GM19023 (cell line): ENCODE data around the gene DOCK2.
"Not testable (repeated sequence)": the region's sequence is repeated elsewhere in the genome, so short reads cannot be mapped to it uniquely, and the experiment has no call there.

Experiments
- ATAC-seq: cut with Tn5 transposase; IDR thresholded peaks from one replicate; pipeline ENCODE4 v1.9.1; 2021; ENCODE audit warnings: mild to moderate bottlenecking, moderate library complexity; ENCODE audit not compliant: unreplicated experiment

Gene DOCK2

DNA sequence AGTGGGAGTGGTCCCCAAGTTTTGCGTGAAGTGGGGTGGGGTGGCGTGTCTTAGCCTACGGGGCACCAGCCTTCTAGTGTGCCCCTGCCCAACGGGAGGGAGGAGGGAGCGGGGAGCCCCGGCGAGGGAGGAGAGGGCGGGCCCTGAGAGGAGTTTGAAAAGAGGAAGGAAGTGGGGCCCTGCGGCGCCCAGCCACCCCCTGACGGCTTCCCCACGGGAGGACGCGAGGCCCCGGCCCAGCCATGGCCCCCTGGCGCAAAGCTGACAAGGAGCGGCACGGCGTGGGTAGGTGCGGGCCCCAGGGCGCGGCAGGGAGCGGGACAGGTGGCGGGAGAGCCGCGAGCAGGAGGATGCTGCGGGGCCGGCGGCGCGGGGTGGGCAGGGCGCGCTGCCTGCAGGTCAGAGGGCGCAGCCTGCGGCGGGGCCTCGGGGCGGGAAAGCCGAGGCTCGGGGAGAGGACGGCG is at the start of gene DOCK2:
TSS of gene DOCK2 (plus strand) at position 191 of the 464 bp plus-strand sequence. CDS start at position 243, 52 bp downstream.
- ATAC-seq = peak; percentile 89

DNA sequence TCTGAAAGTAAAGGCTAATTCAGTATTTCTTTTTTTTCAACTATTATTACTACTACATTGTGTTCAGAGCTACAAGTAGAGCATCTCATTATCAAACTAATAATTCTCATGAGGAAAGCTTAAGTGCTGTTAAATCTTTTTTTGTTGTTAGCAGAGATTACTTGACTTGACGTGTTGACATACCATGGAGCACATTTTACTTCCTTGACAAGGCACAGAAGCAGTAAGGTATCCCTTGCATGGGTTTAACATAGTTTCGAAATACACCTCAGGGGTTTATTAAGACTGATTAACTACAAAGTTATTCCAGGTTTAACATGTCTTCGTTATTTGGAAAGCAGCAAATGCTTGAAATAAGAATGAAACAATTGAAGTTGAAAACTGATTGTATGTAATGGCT is 46.5 kb upstream of the DOCK2 start:
- ATAC-seq = no peak

DNA sequence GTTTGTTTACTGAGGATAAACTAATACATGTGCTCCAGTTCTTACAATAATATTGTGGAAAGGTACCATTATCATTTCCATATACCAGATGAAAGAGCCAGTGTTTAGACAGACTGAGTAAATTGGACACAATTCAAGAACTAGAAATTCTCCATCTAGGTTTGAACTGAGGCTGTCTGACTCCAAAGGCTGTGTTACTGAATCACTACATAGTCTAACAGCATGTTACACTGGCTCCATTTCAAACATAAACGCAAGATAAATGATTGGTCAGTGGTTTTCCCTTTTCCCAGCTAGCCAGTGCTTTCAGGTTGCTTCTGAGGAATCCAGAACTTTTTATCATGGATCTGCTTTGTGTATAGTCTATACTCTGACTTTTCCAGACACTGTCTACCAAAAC is 45.4 kb upstream of the DOCK2 start:
- ATAC-seq = no peak

DNA sequence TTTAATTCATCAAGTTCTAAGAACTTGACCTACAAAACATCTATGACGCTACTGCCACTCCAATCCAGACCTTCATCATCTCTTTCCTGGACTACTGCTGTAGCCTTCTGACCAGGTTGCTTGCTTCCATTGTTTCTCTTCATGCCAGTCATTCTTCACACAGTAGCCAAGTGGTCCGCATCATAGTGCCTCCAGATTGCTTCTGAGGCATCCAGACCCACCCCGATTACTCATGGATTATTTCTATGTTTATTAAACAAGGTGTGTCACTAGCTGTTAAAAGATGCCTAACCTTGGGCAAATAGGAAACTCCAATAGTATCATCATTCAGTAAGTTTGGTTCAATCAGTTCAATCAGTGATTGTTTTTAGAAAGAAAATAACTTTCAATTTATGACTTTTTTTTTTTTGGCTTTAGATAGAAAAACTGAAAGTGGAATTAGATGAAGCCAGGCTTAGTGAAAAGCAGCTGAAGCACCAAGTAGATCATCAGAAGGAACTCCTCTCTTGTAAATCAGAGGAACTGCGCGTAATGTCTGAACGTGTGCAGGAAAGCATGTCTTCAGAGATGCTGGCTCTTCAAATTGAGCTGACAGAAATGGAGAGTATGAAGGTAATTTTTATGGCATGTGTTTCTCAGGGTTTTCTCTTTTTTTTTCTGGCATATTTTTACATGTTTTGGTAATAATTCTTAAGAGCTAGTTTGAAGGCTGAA is 44.0 kb upstream of the DOCK2 start:
- no peak for ATAC-seq

DNA sequence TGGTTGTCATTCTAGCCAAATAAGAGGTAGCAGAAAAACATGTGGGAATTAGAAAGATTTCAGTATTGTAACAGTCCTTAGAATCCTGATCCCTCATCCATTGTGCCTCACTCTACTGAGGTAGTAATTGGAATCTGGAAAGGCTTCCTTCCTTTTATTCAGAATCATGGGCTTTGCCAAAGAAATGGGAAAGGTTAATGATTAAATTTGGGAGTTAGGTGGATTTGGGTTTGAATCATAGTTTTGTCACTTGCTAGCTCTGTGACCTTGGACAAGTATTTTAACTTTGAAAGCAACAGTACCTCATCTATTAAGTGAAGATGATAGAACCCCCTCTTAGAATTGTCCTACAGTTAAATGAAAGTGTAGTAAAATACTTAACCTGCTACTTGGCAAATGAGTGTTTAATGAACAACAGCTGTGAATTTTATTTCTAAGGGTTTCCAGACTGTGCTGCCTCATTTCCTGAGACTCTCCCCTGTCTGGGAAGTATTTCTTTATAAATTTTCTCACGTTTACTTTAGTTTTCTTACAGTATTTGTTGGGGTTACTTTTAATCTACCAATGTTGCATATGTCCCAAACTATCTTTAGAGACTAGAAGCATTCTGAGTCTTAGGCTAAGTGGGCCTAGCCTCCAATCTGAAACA is 41.8 kb upstream of the DOCK2 start:
- no peak for ATAC-seq

DNA sequence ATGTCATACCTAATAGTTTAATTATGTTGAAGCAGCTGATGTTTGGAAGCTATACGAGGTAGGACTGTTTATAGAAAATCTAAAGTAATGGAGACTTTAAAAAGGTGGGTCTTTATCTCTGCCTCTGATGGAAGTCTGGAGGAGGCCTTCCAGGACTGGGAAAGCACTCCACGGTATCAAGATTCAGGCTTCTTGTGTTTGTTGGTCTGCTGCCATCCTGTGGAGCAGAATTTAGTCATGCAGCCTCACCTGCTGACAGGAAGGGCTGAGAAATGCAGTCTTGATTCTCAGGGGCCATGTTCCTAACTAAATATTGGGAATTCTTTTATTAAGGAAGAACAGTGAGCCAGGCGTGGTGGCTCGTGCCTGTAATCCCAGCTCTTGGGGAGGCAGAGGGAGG is 37.6 kb upstream of the DOCK2 start:
- no peak for ATAC-seq

DNA sequence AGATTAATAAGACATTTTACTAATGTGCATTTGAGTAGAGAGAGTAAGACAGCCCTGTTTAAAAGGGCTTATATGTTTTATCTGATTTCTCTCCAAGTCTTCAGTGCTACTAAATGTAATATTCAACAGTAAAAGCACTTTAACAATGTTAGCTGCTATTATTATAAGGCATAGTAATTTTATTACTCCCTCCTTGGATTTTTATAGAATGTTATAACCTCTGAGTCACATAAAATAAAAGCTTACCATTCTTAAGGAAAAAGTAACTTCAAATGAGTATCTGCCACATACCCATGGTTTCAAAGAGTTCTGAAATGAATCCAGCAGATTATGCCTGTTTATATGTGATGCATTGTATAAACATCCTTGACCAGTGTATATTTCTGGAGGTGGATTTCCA is 34.5 kb upstream of the DOCK2 start:
- no peak for ATAC-seq

DNA sequence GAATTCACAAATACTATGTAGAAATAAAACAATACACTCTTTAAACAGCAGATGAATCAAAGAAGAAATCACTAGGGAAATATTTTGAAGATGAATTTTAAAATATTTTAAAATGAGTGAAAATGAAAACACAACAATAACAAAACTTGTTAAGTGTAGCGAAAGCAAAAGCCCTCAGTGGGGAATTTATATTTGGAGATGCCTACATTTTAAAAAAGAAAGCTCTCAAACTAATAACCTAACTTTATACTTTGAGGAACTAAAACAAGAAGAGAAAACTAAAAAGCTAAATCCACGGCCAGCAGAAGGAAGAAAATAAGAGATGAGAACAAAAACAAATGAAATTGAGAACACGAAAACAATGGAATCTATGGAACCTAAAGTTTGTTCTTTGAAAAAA is 30.8 kb upstream of the DOCK2 start:
- no peak for ATAC-seq

DNA sequence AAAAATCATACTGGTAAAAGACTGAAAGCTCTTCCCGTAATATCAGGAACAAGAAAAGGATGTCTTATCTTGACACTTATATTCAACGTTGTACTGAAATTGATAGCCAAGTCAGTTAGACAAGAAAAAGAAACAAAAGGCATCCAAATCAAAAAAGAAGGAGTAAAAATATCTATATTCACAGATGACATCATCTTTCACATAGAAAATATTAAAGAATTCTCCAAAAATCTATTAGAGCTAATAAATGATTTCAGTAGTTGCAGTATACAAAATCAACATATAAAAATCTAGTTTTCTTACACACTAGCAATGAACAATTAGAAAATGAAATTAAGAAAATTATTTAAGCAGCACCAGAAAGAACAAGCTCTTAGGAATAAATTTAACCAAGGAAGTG is 29.2 kb upstream of the DOCK2 start:
- ATAC-seq = no peak

DNA sequence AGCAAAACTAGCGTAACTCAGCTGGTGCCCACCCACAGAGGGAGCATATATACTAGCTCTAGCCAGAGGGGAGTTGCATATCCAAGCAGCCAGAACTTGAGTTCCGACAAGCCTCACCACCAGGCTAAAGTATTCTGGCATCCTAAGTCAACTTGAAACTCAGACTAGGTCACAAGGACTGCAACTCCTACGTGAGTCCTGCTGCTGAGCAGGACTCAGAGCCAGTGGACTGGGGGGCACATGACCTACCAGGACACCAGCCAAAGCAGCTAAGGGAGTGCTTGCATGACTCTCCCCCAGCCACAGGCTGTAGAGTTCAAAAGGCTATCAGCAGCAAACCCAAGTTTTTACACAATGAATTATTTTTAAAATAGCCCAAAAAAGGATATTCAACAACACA is 27.4 kb upstream of the DOCK2 start:
- no peak for ATAC-seq

DNA sequence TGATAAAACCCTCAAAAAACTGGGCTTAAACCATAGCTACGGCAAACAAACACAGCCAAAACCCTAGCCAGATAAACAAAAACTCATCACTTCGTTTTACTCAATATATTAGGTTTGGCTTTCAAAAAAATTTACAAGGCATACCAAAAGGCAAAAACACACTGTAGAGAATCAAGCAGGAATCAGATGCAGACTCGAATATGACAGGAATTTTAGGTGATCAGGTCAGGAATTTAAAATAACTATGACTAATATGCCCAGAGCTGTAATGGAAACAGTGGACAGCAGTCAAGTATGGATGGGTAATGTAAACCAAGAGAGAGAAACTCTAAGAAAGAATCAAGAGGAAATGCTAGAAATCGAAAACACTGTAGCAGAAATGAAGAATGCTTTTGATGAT is 26.5 kb upstream of the DOCK2 start:
- no peak for ATAC-seq

DNA sequence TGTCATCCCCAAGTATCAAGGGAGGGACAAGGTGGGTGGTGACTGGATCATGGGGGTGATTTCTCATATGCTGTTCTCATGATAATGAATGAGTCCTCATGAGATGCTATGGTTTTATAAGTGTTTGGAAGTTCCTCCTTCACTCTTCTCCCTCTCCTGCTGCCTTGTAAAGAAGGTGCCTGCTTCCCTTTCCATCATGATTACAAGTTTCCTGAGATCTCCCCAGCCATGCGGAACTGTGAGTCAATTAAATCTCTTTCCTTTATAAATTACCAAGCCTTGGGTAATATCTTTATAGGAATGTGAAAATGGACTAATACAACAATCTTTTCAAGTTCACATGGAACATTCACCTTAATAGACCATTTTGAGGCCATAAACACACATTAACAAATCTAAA is 21.5 kb upstream of the DOCK2 start:
- ATAC-seq = no peak

DNA sequence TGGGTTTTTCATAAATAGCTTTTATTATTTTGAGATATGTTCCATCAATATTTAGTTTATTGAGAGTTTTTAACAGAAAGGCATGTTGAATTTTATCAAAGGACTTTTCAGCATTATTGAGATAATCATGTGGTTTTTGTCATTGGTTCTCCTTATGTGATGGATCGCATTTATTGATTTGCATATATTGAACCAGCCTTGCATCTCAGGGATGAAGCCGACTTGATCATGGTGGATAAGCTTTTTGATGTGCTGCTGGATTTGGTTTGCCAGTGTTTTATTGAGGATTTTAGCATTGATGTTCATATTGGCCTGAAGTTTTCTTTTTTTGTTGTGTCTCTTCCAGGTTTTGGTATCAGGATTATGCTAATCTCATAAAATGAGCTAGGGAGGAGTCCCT is 12.8 kb upstream of the DOCK2 start:
- not testable (repeated sequence) for ATAC-seq

DNA sequence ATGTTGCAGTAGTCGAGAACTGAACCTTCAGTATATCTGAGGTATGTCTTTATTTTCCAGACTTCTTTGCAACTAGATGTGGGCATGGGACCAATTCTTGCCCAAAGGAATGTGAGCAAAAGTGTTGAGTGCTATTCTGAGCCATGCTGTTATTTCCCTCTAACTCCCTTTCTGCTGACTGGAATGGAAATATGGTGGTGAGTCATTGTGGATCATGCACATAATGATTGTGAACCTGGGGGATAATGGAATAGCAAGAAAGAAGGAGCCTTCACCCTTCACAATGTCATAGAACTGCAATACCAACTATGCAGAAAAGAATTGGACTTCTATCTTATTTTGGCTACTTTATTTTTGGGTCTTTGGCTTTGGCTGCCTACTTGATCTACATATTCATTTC is 10.3 kb upstream of the DOCK2 start:
- ATAC-seq = no peak

DNA sequence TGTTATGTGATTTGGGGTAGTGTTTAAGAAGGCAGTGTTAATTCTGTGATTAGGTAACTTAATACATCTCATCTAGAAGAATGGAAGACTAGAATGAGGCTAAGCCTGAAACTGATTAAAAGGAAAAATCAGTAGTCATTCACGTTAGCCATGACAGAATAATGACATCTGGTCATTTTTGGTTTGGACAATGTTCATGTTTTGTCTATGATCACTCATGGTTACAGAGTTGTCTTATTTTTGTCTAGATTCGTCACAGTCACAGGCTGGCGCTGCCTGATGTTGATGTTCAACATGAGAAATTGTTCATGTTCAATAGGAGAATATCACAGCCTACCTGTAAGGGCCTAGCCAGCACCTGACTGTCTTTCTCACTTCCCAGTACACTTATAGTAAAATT is 9.5 kb upstream of the DOCK2 start:
- no peak for ATAC-seq

DNA sequence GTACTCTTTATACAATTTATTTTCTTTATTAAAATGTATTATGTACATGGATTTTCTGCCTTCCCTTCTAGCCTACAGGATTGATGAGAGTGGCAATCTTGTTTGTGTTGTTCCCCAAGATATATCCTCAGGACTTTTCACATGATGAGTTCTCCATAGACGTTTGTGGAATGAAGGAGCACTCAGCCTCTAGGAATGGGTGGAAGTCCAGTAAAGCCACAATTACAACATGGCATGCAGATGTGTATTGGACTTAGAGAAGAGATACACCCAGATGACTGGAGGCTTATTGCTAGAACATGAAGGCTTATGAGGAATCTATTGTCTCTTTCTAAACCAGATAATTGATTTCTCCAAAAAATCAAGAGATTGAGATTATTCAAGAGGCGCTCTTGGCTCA is 8.2 kb upstream of the DOCK2 start:
- no peak for ATAC-seq

DNA sequence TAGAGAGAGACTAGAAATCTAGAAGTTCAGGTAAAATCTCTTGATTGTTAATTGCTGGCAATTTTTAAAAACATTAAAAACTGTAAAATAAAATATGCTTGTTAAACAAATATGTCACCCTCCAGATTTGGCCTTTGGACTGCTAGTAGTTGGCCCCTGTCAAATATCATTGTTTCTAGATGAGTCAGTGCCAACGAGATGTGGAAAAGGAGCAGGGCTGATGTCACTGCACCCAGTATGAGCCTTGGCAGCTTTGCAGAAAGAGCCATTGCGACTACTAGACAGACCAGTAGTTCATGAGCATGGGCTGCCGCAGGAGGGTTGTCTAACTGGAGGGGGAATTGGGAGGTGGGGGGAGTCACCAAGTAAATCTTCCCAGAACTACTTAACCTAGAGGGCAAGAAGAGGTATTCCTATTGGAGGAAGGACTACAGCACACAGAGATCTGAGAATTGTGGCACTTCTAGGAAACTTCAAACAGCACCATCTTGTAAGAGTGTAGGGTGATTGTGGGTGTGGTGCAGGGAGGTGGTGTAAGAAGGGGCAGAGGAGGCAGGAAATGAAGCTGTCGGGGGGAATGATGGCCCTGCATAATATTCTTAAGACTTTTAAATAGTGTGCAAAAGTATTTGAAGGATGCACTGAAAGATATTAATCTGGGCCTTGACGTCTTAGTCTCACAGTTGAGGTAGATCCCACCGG is 7.1 kb upstream of the DOCK2 start:
- no peak for ATAC-seq

DNA sequence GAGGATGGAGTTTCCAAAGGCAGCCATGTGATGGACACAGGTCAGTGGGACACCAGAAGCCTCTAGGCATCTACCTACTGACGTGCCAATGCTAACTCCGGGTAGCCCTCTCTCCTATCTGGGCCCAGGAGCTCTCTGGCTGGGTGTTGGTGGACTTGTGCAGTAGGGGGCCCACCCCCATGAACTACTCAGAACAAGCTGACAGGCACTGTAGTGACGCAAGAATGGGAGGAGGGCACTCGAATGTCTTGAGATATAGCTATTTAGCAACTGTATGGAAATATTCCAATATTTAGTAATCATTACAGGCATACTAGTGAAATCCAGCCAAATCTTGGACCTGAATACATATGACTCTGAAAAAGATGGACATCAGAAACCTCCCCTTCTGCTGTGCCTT is 5.7 kb upstream of the DOCK2 start:
- no peak for ATAC-seq

DNA sequence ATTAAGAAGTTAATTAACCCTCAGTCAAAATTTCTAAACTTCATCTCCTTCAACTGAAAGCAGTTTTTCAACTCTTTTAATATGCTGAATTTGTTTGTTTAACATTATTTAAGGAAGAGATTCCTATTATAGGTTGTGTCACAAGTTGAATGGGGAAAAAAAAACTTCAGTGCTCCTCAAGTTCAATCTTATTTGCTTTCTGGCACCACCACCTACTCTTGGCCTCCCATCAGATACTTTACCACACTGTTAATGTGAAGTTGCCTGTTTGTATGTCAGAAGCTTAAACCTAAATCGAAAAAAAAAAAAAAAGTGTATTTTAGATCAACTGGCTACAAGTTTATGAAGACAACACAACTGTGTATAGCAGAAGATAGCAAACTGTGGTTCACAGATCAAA is 4.1 kb upstream of the DOCK2 start:
- ATAC-seq = no peak

DNA sequence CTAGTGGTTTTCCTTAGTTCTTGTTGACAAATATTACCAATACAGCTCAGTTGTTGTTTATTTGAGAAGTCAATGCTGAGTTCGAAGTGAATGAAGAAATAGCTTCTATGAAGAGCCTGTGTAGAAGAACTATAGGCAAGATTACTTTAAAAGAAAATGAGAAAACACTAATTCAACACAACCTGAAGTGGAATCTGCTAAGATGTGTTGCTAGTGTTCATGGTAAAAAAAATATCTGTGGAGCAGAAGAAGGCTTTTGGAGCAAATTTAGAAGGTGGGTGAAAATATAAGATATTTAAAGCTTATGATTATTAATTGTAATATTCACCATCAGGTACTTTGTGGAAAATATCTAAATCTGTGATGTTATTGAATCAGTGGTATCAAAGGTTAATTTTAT is 2.5 kb upstream of the DOCK2 start:
- no peak for ATAC-seq

DNA sequence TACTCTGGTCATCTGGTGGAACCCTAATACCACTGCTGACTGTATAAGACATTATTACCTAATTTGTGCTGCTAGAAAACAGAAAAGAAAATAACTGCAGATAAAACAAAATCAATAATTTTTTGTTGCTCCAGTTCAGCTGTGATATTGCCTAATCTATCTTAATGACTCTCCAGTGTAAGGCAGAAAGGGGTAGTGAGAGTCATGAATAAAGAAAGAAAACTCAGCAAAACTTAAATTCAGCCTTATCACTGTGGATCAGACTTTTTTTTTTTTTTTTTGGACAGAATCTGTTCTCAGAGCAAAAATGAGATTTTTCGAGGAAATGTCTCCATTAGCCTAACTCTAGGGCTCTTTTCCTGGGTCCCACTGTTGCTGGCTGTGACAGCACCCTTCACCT is 1.1 kb upstream of the DOCK2 start:
- no peak for ATAC-seq

DNA sequence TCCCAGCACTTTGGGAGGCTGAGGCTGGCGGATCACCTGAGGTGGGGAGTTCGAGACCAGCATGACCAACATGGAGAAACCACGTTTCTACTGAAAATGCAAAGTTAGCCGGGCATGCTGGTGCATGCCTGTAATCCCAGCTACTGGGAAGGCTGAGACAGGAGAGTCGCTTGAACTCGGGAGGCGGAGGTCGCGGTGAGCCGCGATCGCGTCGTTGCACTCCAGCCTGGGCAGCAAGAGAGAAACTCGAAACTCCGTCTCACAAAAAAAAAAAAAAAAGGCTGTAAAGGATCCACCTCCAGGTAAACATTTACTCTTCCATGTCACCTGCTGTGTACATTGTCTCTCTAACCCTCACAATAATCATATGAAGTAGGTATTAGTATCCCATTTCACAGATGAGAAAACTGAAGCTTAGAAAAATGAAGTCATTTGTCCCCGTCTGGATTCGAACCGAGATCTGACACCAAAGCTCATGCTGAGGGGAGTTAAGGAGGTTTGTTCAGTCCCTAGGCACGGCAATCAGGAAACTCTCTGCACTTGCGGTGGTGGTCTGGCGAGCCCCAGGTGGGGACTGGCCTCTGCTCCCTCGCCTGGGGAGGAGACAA is 494 bp upstream of the DOCK2 start:
- no peak for ATAC-seq
